Psoas muscle (tissue), 8 donors: ENCODE results near the gene POMT2. TPM values are rescaled to one million over a fixed set of nuclear protein-coding genes. Genes with fewer than 3 reads are reported as not detected.
A peak's percentile ranks its signal among the peaks of the same experiment; 100 is the strongest.

Experiments used
- ATAC-seq, 4 donors: fragments of 200-7000 bp; cut with Tn5 transposase; one replicate each; pipeline ENCODE4 v1.9.1; 2020; ENCODE audit warnings: moderate library complexity in 3 of 4, mild to moderate bottlenecking in 2 of 4
- DNase-seq, 2 donors: peaks; one replicate each; pipeline ENCODE4 v3.0.0-alpha.2; 2020
- H3K27ac ChIP-seq: fragments of 200-600 bp; one replicate; pipeline ENCODE4 v1.8.0; 2022
- H3K27me3 ChIP-seq, 3 donors: fragments of 200-600 bp in 1 of 3; one replicate each; pipeline versions ENCODE4 v1.6.1 to v1.8.0; 2013 to 2022; ENCODE audit warnings: low read length in 2 of 3, mild to moderate bottlenecking in 2 of 3, moderate library complexity in 1 of 3; ENCODE audit not compliant: insufficient read depth in 3 of 3
- H3K36me3 ChIP-seq, 2 donors: fragments of 200-600 bp in 1 of 2; one replicate each; pipeline versions ENCODE4 v1.6.1 to v1.8.0; 2013 to 2022; ENCODE audit warnings: low read depth in 1 of 2, mild to moderate bottlenecking in 1 of 2, moderate library complexity in 1 of 2; ENCODE audit not compliant: insufficient read depth in 1 of 2
- H3K4me1 ChIP-seq: fragments of 200-600 bp; one replicate; pipeline ENCODE4 v1.8.0; 2022
- H3K4me3 ChIP-seq: fragments of 200-600 bp; one replicate; pipeline ENCODE4 v1.8.0; 2022; ENCODE audit warnings: mild to moderate bottlenecking
- H3K9me3 ChIP-seq: fragments of 200-600 bp; one replicate; pipeline ENCODE4 v1.8.0; 2022
- CTCF ChIP-seq: fragments of 200-600 bp; IDR thresholded peaks from one replicate; pipeline ENCODE4 v1.8.0; 2022; ENCODE audit warnings: antibody characterized with exemption
- WGBS, 3 donors: extraction: QIAGEN DNeasy Blood & Tissue Kit; methylation state at CpG; one replicate each; pipeline versions ENCODE4 v1.1.6 to v1.1.7; 2013; 5-methylcytosine and 5-hydroxymethylcytosine counted together
- intact Hi-C, 2 donors: fragments of 100-400 bp; cut with DNase I; formaldehyde crosslinking; loops; one replicate each; pipeline versions ENCODE4 v1.11.0 to v1.14.2; 2022
- polyA plus RNA-seq, 3 donors: library from polyadenylated mRNA; stranded (reverse); fragments of 200-250 nt; gene quantifications; one replicate each; pipeline ENCODE4 v1.2.3, GENCODE V29; 2013
- total RNA-seq, 4 donors: library from RNA; stranded (reverse); fragmentation: NEBNext Ultra II Directional in 2 of 4; extraction: Animal tissue kit (Norgen Biotek cat#: 25700) in 2 of 4; gene quantifications; one replicate each; pipeline versions ENCODE4 v1.2.1 to v1.2.4, GENCODE V29; 2021 to 2023
- donor health status: healthy with polysubstance abuse.
- donor health status: DM: no; HTN: no; CAD: no; lungs with moderate emphysema.
- donor health status: Bipolar disorder and iron deficiency.
- donor health status: healthy.
- donor health status: DM: yes; HTN: yes; CAD: no.
- donor health status: DM: no; HTN: no; CAD: no.
- donor health status: DM: no; HTN: no; CAD: no.
- donor health status: DM: yes; HTN: yes; CAD: no.

POMT2 gene
- total and polyA plus RNA-seq, 7 donors = 17.4 to 57.5 (median 29.2) TPM

- DNase-seq (no peak), ATAC-seq (peak; percentile 87 to 95 (median 93))
- Histone ChIP-seq H3K27me3 (no peaks in the 10 kb centered on the region), H3K9me3 (no peaks in the 10 kb centered on the region), H3K4me3 (peak overlapping the region; percentile 48), H3K4me1 (peaks cover 69% of the 10 kb centered on the region), H3K27ac (peak overlapping the region; percentile 92), H3K36me3 (peaks cover 3 to 37% of the 10 kb centered on the region in 2 donors)
- intact Hi-C loops = no loop called here
- WGBS, 3 donors = 44 to 52% (median 47%) methylated on average over 4 of the region's 4 CpGs
- no peak for TF ChIP-seq CTCF
These were observed 17.1 kb downstream of the POMT2 start for GRCh38 chr14:77303417-77304156.

GRCh38 chr14:77302926-77303325, 17.8 kb downstream of the POMT2 start:
- no peak for DNase-seq
- intact Hi-C loops = no loop called here
- peak; percentile 62 to 65 (median 62) for ATAC-seq
- WGBS, 3 donors = 97 to 98% (median 98%) methylated on average over 5 of the region's 5 CpGs
- H3K9me3 ChIP-seq = no peaks in the 10 kb centered on the region
- no peaks in the 10 kb centered on the region for H3K27me3 ChIP-seq
- H3K4me3 ChIP-seq = peak overlapping the region; percentile 48
- TF ChIP-seq CTCF = no peak
- peaks cover 65% of the 10 kb centered on the region for H3K4me1 ChIP-seq
- H3K27ac ChIP-seq = peak overlapping the region; percentile 92
- H3K36me3 ChIP-seq = peaks cover 3 to 44% of the 10 kb centered on the region in 2 donors

- DNase-seq = peak; percentile 83 to 92
These were observed 19.6 kb downstream of the POMT2 start for GRCh38 chr14:77301103-77301502.

GRCh38 chr14:77299771-77300170, 20.9 kb downstream of the POMT2 start:
- no peak for TF ChIP-seq CTCF
- Histone ChIP-seq H3K27ac (no peak overlapping the region), H3K9me3 (no peaks in the 10 kb centered on the region), H3K4me1 (peaks cover 34% of the 10 kb centered on the region), H3K4me3 (no peak overlapping the region), H3K27me3 (no peaks in the 10 kb centered on the region), H3K36me3 (peaks cover 0 to 67% of the 10 kb centered on the region in 2 donors)
- DNase-seq = no peak
- intact Hi-C loops = loop anchor here in 1 of 2 donors (1.0 kb wide), 1 partner anchor 17 kb away; no protein-coding TSS in a partner anchor
- WGBS, 3 donors = 82 to 90% (median 87%) methylated on average over 4 of the region's 4 CpGs
- ATAC-seq = no peak

More at GRCh38 chr14:77301103-77301502, 19.6 kb downstream of the POMT2 start:
- peak; percentile 75 to 83 (median 76) for ATAC-seq
- Histone ChIP-seq H3K36me3 (peaks cover 3 to 62% of the 10 kb centered on the region in 2 donors), H3K27me3 (no peaks in the 10 kb centered on the region), H3K9me3 (no peaks in the 10 kb centered on the region), H3K27ac (peak overlapping the region; percentile 38), H3K4me1 (peaks cover 47% of the 10 kb centered on the region), H3K4me3 (peak overlapping the region; percentile 20)
- intact Hi-C loops = loop anchor here in 1 of 2 donors (1.0 kb wide), 1 partner anchor 15 kb away; no protein-coding TSS in a partner anchor
- TF ChIP-seq CTCF = peak; percentile 75
- 23 to 30% (median 24%) methylated on average over 10 of the region's 10 CpGs for WGBS, 3 donors
